Tibial artery (tissue), 4 donors: ENCODE data around the gene VPS8.

ENCODE experiments used
- DNase-seq, 2 donors: peaks; one replicate each; pipeline ENCODE4 v3.0.0-alpha.2; 2019
- H3K27ac ChIP-seq, 2 donors: fragments of 200-600 bp; sonication (generic) in 1 of 2; 1 replicate in 1 of 2; 2 replicates in 1 of 2; pipeline ENCODE4 v1.5.1; 2018 to 2019; ENCODE audit warnings: mild to moderate bottlenecking in 1 of 2
- H3K27me3 ChIP-seq, 2 donors: fragments of 200-600 bp; sonication (generic) in 1 of 2; one replicate each; pipeline versions ENCODE4 v1.5.1 to v1.6.0; 2016 to 2019
- H3K36me3 ChIP-seq, 3 donors: fragments of 200-600 bp; sonication (generic) in 2 of 3; one replicate each; pipeline ENCODE4 v1.5.1; 2016 to 2019; ENCODE audit warnings: mild to moderate bottlenecking in 2 of 3
- H3K4me1 ChIP-seq, 4 donors: fragments of 200-600 bp; sonication (generic) in 2 of 4; 1 replicate in 3 of 4; 2 replicates in 1 of 4; pipeline ENCODE4 v1.5.1; 2016 to 2019
- H3K4me3 ChIP-seq, 2 donors: fragments of 200-600 bp; sonication (generic) in 1 of 2; 1 replicate in 1 of 2; 2 replicates in 1 of 2; pipeline ENCODE4 v1.5.1; 2018 to 2019; ENCODE audit warnings: mild to moderate bottlenecking in 2 of 2
- H3K9me3 ChIP-seq, 3 donors: fragments of 200-600 bp; sonication (generic) in 1 of 3; one replicate each; pipeline ENCODE4 v1.5.1; 2016 to 2019
- CTCF ChIP-seq, 2 experiments: fragments of 200-600 bp in 1 of 2; fragments of 450-650 bp in 1 of 2; IDR thresholded peaks; one replicate each; pipeline ENCODE4 v1.5.1; 2017 to 2019; ENCODE audit warnings: antibody characterized with exemption in 2 of 2, mild to moderate bottlenecking in 1 of 2, moderate library complexity in 1 of 2
- intact Hi-C: fragments of 100-400 bp; cut with DNase I; formaldehyde crosslinking; loops from one replicate; pipeline ENCODE4 v1.15.0; 2023; ENCODE audit warnings: low total_unique reads

VPS8 gene

DNA sequence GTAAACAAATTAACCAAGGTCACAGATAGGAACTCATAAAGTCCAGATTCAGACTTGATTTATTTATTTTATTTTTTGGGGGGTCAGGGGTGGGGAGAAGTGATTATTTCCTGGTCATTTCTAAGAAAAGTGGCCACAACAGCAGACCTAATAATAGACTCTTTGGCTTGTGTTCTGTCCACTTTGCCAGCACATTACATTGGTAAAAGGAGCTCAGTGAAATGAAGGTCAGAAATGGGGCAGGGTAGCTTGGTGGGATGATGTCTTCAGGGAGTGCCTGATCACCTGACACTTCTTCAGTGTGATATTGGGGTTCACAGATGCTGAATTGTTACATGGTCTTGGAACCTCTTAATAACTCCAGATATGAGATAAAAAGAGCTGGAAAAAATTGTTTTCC lies 10.1 kb downstream of the VPS8 start:
- H3K4me3 ChIP-seq: no peak overlapping the region
- H3K9me3 ChIP-seq: no peaks in the 10 kb centered on the region
- intact Hi-C loops: no loop called here
- no peaks in the 10 kb centered on the region for H3K27me3 ChIP-seq
- no peak overlapping the region for H3K27ac ChIP-seq
- DNase-seq: no peak
- no peak for TF ChIP-seq CTCF (IDR thresholded peaks at IDR 0.05)
- H3K4me1 ChIP-seq: peaks cover 0 to 17% (median 0%) of the 10 kb centered on the region in 4 donors
- peaks cover 0 to 8% (median 0%) of the 10 kb centered on the region in 3 donors for H3K36me3 ChIP-seq

DNA sequence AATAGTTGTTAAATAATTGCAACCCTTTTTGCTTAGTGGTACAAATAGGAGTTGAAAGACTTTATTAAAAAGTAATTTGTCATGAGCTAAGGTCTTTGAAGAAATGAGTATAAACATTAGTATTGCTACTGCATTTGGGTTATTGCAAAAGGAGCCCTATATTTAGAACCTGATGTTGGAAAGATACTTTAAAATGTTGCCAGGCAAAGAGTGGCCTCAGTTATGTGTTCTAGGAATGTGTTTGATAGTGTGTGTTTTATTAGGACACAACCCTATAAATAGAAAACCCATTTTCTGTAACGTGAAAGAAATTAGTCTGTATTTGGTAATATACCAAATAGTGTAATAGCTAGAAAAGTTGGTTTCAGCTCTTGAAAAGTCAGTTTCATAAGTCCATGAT lies 10.7 kb downstream of the VPS8 start:
- intact Hi-C loops: no loop called here
- DNase-seq: no peak
- H3K27me3 ChIP-seq: no peaks in the 10 kb centered on the region
- peaks cover 0 to 8% (median 0%) of the 10 kb centered on the region in 3 donors for H3K36me3 ChIP-seq
- no peak overlapping the region for H3K4me3 ChIP-seq
- peaks cover 0 to 17% (median 0%) of the 10 kb centered on the region in 4 donors for H3K4me1 ChIP-seq
- no peaks in the 10 kb centered on the region for H3K9me3 ChIP-seq
- TF ChIP-seq CTCF (IDR thresholded peaks at IDR 0.05): no peak
- no peak overlapping the region for H3K27ac ChIP-seq

- H3K4me3 ChIP-seq: no peak overlapping the region
- H3K4me1 ChIP-seq: peaks cover 0 to 17% (median 0%) of the 10 kb centered on the region in 4 donors
- peaks cover 0 to 10% (median 9%) of the 10 kb centered on the region in 3 donors for H3K36me3 ChIP-seq
- no peak overlapping the region for H3K27ac ChIP-seq
- intact Hi-C loops: no loop called here
- TF ChIP-seq CTCF (IDR thresholded peaks at IDR 0.05): no peak
- H3K27me3 ChIP-seq: no peaks in the 10 kb centered on the region
- no peak for DNase-seq
- no peaks in the 10 kb centered on the region for H3K9me3 ChIP-seq
These were observed 12.0 kb downstream of the VPS8 start for GRCh38 chr3:184823990-184824389.

DNA sequence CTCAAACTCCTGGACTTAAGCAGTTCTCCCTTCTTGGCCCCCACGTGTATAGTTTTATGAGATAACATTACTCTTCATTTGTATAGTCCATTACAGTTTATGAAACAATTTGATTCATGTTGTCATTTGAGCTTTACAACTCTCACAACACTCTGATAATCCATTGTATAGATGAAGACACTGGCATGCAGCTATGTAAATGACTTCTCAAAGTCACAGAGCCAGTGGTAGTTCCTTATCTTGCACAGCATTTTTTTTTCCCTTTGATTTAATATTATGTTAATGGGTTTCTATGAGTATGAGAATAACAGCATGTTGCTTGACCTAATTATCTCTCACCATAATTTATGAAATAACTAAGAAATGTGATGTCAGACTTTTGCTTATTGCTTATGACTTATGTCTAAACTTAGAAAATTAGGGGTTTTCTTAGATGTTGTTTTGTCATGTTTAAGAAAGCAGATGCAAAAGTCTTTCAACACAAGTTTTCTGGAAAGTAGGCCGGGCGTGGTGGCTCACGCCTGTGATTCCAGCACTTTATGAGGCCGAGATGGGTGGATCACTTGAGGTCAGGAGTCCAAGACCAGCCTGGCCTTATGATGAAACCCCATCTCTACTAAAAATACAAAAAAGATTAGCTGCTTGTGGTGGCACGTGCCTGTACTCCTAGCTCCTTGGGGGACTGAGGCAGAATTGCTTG lies 13.3 kb downstream of the VPS8 start:
- Histone ChIP-seq H3K27ac (no peak overlapping the region), H3K36me3 (peaks cover 0 to 18% (median 10%) of the 10 kb centered on the region in 3 donors), H3K27me3 (no peaks in the 10 kb centered on the region), H3K4me3 (no peak overlapping the region), H3K9me3 (no peaks in the 10 kb centered on the region), H3K4me1 (peaks cover 0 to 17% (median 0%) of the 10 kb centered on the region in 4 donors)
- no peak for DNase-seq
- intact Hi-C loops: no loop called here
- TF ChIP-seq CTCF (IDR thresholded peaks at IDR 0.05): no peak

DNA sequence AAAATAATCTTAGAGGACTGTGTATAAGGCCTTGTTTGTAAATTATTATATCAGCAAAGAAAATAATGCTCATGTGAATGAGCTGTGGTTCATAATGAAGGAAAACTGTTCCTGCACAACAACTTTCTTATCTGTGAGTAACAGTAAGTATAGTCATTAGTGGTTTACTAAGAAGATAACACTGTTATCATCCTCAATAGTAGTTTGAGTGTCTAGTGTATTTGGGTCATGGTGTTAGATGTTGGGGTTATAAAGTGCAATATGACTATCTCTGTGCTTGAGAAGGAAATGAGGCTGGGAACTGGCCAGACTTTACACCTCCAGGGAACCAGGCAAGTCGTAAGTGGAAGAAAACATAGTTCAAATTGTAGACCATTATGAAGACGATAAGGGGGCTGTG lies 15.6 kb downstream of the VPS8 start:
- peaks cover 5 to 32% (median 10%) of the 10 kb centered on the region in 3 donors for H3K36me3 ChIP-seq
- intact Hi-C loops: no loop called here
- no peak overlapping the region for H3K4me3 ChIP-seq
- no peaks in the 10 kb centered on the region for H3K27me3 ChIP-seq
- no peaks in the 10 kb centered on the region for H3K9me3 ChIP-seq
- H3K27ac ChIP-seq: no peak overlapping the region
- peaks cover 0 to 2% (median 0%) of the 10 kb centered on the region in 4 donors for H3K4me1 ChIP-seq
- DNase-seq: no peak
- no peak for TF ChIP-seq CTCF (IDR thresholded peaks at IDR 0.05)
